Bronchial epithelial cell (primary cell): ENCODE data around the gene ZNF438. TPM values are rescaled to one million over a fixed set of nuclear protein-coding genes. Genes with fewer than 3 reads are reported as not detected.
"Not testable (repeated sequence)": the region's sequence is repeated elsewhere in the genome, so short reads cannot be mapped to it uniquely, and the experiment has no call there.

Source experiments
- DNase-seq: peaks from one replicate; pipeline ENCODE4 v3.0.0-alpha.2; 2010; ENCODE audit warnings: low read depth
- FAIRE-seq: peaks from 2 replicates; lab custom pipeline; 2011; peaks lifted over from hg19 to GRCh38; lab: Jason Lieb, UNC
- H3K27me3 ChIP-seq: 2 replicates; pipeline ENCODE4 v1.5.1; 2011; ENCODE audit warnings: low read length; ENCODE audit not compliant: control insufficient read depth, insufficient read depth
- H3K36me3 ChIP-seq: 2 replicates; pipeline ENCODE4 v1.5.1; 2011; ENCODE audit warnings: low read length; ENCODE audit not compliant: control insufficient read depth, insufficient read depth
- H3K4me3 ChIP-seq: 2 replicates; pipeline ENCODE4 v1.5.1; 2011; ENCODE audit warnings: mild to moderate bottlenecking, low read depth, low read length, control low read depth
- CTCF ChIP-seq: IDR thresholded peaks from 2 replicates; pipeline ENCODE4 v1.5.1; 2011; ENCODE audit warnings: mild to moderate bottlenecking, moderate library complexity, low read length, control low read depth, inconsistent platforms; ENCODE audit not compliant: insufficient read depth, severe bottlenecking
- total RNA-seq: library from RNA; depleted of rRNA; stranded (reverse); fragments of >200 nt; gene quantifications from 2 replicates; pipeline ENCODE4 v1.2.1, GENCODE V29; 2014

Gene ZNF438
- total RNA-seq, 1 donor from 2014 or later, result 0.79 TPM

GRCh38 chr10:30902621-30903396 is 128.9 kb downstream of the ZNF438 start:
- no peak overlapping the region for H3K4me3 ChIP-seq
- H3K36me3 ChIP-seq, result no peaks in the 10 kb centered on the region
- FAIRE-seq (no peak), DNase-seq (no peak)
- H3K27me3 ChIP-seq, result no peaks in the 10 kb centered on the region
- TF ChIP-seq CTCF, result no peak

- H3K4me3 ChIP-seq, DNase-seq, FAIRE-seq, H3K27me3 ChIP-seq, H3K36me3 ChIP-seq: not testable (repeated sequence)
Observed at GRCh38 chr10:30901487-30901886, 130.2 kb downstream of the ZNF438 start.

GRCh38 chr10:30898964-30899363 is 132.7 kb downstream of the ZNF438 start:
- no peak for TF ChIP-seq CTCF
- Histone ChIP-seq H3K27me3 (no peaks in the 10 kb centered on the region), H3K4me3 (no peak overlapping the region), H3K36me3 (no peaks in the 10 kb centered on the region)
- FAIRE-seq (no peak), DNase-seq (no peak)

GRCh38 chr10:30897547-30897946 is 134.1 kb downstream of the ZNF438 start:
- Histone ChIP-seq H3K4me3 (no peak overlapping the region), H3K27me3 (no peaks in the 10 kb centered on the region), H3K36me3 (no peaks in the 10 kb centered on the region)
- DNase-seq (no peak), FAIRE-seq (no peak)
- TF ChIP-seq CTCF, result no peak

- no peak for TF ChIP-seq CTCF
- FAIRE-seq, result no peak
Observed at GRCh38 chr10:30897048-30897447, 134.6 kb downstream of the ZNF438 start.

GRCh38 chr10:30894221-30894620 is 137.4 kb downstream of the ZNF438 start:
- DNase-seq, result no peak
- no peaks in the 10 kb centered on the region for H3K27me3 ChIP-seq
- no peak overlapping the region for H3K4me3 ChIP-seq
- no peaks in the 10 kb centered on the region for H3K36me3 ChIP-seq
- TF ChIP-seq CTCF, result no peak
- no peak for FAIRE-seq

More at GRCh38 chr10:30897048-30897447, 134.6 kb downstream of the ZNF438 start:
- Histone ChIP-seq H3K27me3 (no peaks in the 10 kb centered on the region), H3K4me3 (no peak overlapping the region), H3K36me3 (no peaks in the 10 kb centered on the region)
- no peak for DNase-seq
